GM12864 (cell line): ENCODE data around the gene PLCG1.
"Not testable (repeated sequence)": the region's sequence is repeated elsewhere in the genome, so short reads cannot be mapped to it uniquely, and the experiment has no call there.

Source experiments
- DNase-seq: peaks from one replicate; pipeline ENCODE4 v3.0.0-alpha.2; 2011; ENCODE audit warnings: low read depth
- H3K4me3 ChIP-seq: 2 replicates; pipeline ENCODE4 v1.5.1; 2011; ENCODE audit warnings: mild to moderate bottlenecking, low read depth, low read length, control low read depth
- TF ChIP-seq, protein P1 (sequence below): IDR thresholded peaks from 2 replicates; pipeline ENCODE4 v1.5.1; 2011; ENCODE audit warnings: low read depth, mild to moderate bottlenecking, moderate library complexity, low read length, control low read depth, inconsistent platforms; ENCODE audit errors: missing control alignments

Gene PLCG1

GRCh38 chr20:41116282-41116956 lies 20.9 kb upstream of the PLCG1 start:
- H3K4me3 ChIP-seq, result no peak overlapping the region
- DNase-seq, result no peak
- TF ChIP-seq, protein P1, sequence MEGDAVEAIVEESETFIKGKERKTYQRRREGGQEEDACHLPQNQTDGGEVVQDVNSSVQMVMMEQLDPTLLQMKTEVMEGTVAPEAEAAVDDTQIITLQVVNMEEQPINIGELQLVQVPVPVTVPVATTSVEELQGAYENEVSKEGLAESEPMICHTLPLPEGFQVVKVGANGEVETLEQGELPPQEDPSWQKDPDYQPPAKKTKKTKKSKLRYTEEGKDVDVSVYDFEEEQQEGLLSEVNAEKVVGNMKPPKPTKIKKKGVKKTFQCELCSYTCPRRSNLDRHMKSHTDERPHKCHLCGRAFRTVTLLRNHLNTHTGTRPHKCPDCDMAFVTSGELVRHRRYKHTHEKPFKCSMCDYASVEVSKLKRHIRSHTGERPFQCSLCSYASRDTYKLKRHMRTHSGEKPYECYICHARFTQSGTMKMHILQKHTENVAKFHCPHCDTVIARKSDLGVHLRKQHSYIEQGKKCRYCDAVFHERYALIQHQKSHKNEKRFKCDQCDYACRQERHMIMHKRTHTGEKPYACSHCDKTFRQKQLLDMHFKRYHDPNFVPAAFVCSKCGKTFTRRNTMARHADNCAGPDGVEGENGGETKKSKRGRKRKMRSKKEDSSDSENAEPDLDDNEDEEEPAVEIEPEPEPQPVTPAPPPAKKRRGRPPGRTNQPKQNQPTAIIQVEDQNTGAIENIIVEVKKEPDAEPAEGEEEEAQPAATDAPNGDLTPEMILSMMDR, result no peak

DNA sequence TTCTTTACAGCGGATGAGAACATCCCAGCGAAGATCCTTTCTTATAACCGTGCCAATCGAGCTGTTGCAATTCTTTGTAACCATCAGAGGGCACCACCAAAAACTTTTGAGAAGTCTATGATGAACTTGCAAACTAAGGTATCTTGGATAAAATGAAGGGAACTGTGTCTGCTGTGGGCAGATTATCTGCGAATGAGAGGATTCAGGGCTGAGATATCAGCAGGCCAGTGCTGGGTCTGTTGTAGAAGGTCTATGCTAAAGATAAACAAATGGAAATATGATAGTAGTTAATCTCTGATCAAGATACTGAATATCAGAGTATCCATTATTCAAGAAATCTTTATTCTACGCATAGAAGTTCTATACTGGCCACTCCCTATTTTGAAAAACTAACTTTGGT lies 19.2 kb upstream of the PLCG1 start:
- not testable (repeated sequence) for H3K4me3 ChIP-seq, DNase-seq

DNA sequence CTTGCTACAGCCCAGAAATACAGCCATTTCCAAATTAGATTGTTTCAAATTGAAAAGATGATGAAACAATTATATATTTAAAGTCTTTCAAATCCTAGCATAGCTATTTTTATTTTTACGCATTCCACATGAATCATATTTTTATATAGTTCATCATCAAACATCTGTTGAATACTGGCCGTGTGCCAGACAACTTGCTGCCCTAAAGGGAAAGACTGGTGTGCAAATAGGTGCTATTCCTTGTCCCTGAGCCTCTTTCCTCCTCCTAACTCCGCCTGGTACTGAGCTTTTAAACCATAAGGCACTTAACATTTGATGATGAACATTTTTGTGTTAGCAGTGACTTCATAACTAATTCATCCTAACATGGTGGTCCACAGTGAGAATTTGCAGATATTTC lies 18.7 kb upstream of the PLCG1 start:
- H3K4me3 ChIP-seq, result no peak overlapping the region
- DNase-seq, result no peak
- TF ChIP-seq, protein P1, result no peak

DNA sequence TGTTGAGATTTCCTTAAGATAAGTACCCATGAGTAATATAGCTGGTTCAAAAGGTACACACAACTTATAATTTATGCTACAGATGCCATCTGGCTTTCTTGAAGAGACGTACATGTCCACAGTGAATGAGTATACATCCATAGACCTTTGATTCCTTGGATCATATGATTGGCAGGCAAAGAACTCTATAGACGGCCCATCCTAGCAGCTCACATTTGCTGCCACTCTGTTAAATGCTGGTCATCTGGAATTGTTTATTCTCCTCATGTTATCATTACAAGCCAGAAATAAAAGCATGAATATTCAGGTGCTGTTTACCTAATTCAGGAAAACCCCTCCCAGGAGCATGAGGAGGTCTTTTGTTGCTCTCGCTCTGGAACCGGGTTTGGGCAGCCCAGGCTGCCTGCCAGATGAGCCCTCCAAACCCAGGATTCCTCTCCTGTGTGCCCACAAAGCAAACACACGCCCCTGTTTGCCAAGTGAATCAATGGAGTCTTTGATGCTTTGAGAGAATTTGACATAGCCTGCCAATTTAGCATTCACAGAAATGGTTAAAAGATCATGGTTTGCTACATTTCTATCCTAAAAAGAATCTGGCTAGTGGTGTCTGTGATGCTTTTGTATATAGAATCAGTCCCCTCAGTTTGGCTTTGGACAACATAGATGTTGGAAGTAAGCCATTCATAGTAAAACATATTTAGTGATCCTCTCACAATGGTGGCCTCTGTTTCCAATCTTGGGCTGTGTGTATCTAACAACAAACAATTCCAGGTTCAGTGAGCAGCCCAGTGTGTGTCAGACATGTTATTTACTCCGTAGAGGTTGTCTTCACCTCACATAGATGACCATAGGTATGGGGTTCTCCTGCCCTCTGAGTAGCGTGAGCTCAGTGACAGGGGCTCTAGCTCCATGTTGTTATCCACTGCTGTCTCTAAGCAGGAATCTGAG lies 17.5 kb upstream of the PLCG1 start:
- H3K4me3 ChIP-seq, result no peak overlapping the region
- no peak for DNase-seq
- TF ChIP-seq, protein P1, result no peak

- H3K4me3 ChIP-seq, result no peak overlapping the region
- TF ChIP-seq, protein P1, result no peak
- no peak for DNase-seq
Measured at GRCh38 chr20:41121399-41121798, 15.9 kb upstream of the PLCG1 start.

DNA sequence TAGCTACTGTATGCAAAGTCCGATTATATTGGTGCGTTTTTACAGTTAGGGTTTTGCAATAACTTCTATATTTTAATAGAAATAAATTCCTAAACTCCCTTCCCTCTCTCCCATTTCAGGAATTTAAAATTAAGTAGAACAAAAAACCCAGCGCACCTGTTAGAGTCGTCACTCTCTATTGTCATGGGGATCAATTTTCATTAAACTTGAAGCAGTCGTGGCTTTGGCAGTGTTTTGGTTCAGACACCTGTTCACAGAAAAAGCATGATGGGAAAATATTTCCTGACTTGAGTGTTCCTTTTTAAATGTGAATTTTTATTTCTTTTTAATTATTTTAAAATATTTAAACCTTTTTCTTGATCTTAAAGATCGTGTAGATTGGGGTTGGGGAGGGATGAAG lies 13.7 kb upstream of the PLCG1 start:
- TF ChIP-seq, protein P1, result no peak
- DNase-seq, result no peak
- no peak overlapping the region for H3K4me3 ChIP-seq

GRCh38 chr20:41124451-41125094 lies 12.8 kb upstream of the PLCG1 start:
- no peak overlapping the region for H3K4me3 ChIP-seq
- TF ChIP-seq, protein P1, result no peak
- no peak for DNase-seq
